ENCODE results near the gene CASP6. TPM values are rescaled to one million over a fixed set of nuclear protein-coding genes. Genes with fewer than 3 reads are reported as not detected.
A peak's percentile ranks its signal among the peaks of the same experiment; 100 is the strongest.

The CASP6 gene
- total RNA-seq, 1 experiment from 2014 or later, result 30.5 TPM

DNA sequence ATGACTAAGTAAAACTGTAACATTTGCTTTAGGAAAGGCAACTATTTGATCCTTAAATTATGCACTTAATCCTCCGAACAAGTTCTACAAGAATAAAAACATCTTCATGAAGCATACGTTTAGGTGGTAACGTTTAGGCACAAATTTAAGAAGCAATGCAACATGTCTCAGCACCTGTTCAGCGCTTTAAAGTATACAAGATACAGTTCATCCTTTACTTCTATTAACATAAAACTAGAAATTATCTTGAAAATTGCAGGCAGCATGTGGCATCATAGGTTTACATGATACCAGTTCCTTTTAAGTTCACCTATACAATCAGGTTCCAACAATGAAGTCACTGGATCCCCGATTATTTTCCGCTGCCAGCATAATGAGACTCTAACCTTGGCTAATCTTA, 25.1 kb upstream of the CASP6 start:
- peaks cover 11% of the 10 kb centered on the region for H3K4me1 ChIP-seq (ENCODE audit: insufficient read depth, low read length, poor library complexity, severe bottlenecking)
- H3K9me3 ChIP-seq (ENCODE audit: low read depth, low read length, poor library complexity, severe bottlenecking), result no peaks in the 10 kb centered on the region
- ChIA-PET CTCF (no interaction called here), POLR2A (ENCODE audit: low non-redundant PET) (no interaction called here)
- intact Hi-C loops (cut with micrococcal nuclease; ENCODE audit: unreplicated experiment), result no loop called here
- H3K4me3 ChIP-seq (ENCODE audit: low read depth, low read length, poor library complexity, severe bottlenecking), result peak overlapping the region; percentile 86
- BruUV-seq (replicated peaks), result no TSS peak
- no peak for DNase-seq (ENCODE audit: low spot score)
- TF ChIP-seq, protein P1, sequence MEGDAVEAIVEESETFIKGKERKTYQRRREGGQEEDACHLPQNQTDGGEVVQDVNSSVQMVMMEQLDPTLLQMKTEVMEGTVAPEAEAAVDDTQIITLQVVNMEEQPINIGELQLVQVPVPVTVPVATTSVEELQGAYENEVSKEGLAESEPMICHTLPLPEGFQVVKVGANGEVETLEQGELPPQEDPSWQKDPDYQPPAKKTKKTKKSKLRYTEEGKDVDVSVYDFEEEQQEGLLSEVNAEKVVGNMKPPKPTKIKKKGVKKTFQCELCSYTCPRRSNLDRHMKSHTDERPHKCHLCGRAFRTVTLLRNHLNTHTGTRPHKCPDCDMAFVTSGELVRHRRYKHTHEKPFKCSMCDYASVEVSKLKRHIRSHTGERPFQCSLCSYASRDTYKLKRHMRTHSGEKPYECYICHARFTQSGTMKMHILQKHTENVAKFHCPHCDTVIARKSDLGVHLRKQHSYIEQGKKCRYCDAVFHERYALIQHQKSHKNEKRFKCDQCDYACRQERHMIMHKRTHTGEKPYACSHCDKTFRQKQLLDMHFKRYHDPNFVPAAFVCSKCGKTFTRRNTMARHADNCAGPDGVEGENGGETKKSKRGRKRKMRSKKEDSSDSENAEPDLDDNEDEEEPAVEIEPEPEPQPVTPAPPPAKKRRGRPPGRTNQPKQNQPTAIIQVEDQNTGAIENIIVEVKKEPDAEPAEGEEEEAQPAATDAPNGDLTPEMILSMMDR (conservative IDR thresholded peaks at IDR 0.05; ENCODE audit: low read depth, low read length), result no peak
- TF ChIP-seq EZH2 (IDR thresholded peaks at IDR 0.05; ENCODE audit: borderline replicate concordance, low read depth, low read length, poor library complexity, severe bottlenecking), result no peak
- no peak overlapping the region for H3K27ac ChIP-seq (ENCODE audit: low read depth, low read length, poor library complexity, severe bottlenecking)
- H3K36me3 ChIP-seq (ENCODE audit: insufficient read depth, low read length, poor library complexity, severe bottlenecking), result no peaks in the 10 kb centered on the region
- no peaks in the 10 kb centered on the region for H3K27me3 ChIP-seq (replicated peaks; ENCODE audit: insufficient read depth, low read depth, low read length, poor library complexity)

DNA sequence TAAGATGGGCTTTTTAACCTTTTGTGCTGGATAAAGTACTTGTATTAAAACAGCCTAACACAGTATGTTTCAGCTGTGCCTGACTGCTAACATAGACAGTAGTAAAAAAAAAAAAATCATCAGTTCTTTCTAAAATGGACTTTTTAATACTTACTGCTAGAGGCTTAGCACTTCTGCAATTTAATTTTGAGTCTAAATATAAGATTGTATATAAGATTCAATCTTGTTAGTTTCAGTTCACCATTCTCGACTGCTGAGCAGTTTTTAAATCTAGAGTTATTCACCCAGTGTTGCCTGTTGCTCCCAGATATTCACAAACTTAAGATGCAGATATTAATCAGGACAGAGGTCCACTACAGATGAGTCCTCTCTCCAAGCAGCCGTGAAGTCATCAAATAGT, 19.9 kb upstream of the CASP6 start:
- Histone ChIP-seq H3K27ac (ENCODE audit: low read depth, low read length, poor library complexity, severe bottlenecking) (no peak overlapping the region), H3K36me3 (ENCODE audit: insufficient read depth, low read length, poor library complexity, severe bottlenecking) (no peaks in the 10 kb centered on the region), H3K4me1 (ENCODE audit: insufficient read depth, low read length, poor library complexity, severe bottlenecking) (peaks cover 2% of the 10 kb centered on the region), H3K27me3 (replicated peaks; ENCODE audit: insufficient read depth, low read depth, low read length, poor library complexity) (no peaks in the 10 kb centered on the region), H3K4me3 (ENCODE audit: low read depth, low read length, poor library complexity, severe bottlenecking) (no peak overlapping the region), H3K9me3 (ENCODE audit: low read depth, low read length, poor library complexity, severe bottlenecking) (no peaks in the 10 kb centered on the region)
- TF ChIP-seq, protein P1 (conservative IDR thresholded peaks at IDR 0.05; ENCODE audit: low read depth, low read length), result no peak
- TF ChIP-seq EZH2 (IDR thresholded peaks at IDR 0.05; ENCODE audit: borderline replicate concordance, low read depth, low read length, poor library complexity, severe bottlenecking), result no peak
- BruUV-seq (replicated peaks), result no TSS peak
- no peak for DNase-seq (ENCODE audit: low spot score)
- ChIA-PET CTCF (no interaction called here), POLR2A (ENCODE audit: low non-redundant PET) (no interaction called here)
- intact Hi-C loops (cut with micrococcal nuclease; ENCODE audit: unreplicated experiment), result no loop called here

DNA sequence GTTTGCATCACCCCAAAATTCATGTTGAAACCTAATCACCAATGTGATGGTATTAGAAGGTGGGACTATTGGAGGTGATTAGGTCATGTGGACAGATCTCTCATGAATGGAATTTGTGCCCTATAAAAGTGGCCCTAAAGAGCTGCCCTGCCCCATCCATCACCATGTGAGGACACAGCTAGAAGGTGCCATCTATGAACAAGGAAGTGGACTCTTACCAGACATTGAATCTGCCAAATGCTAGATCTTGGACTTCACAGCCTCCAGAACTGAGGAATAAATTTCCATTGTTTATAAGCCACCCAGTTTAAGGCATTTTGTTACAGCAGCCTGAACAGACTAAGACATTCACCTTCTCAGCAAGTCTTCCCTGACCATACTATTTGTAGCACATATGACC, 19.1 kb upstream of the CASP6 start:
- POLR2A ChIA-PET (ENCODE audit: low non-redundant PET), result no interaction called here
- intact Hi-C loops (cut with micrococcal nuclease; ENCODE audit: unreplicated experiment), result no loop called here
- Histone ChIP-seq H3K36me3 (ENCODE audit: insufficient read depth, low read length, poor library complexity, severe bottlenecking) (no peaks in the 10 kb centered on the region), H3K27ac (ENCODE audit: low read depth, low read length, poor library complexity, severe bottlenecking) (no peak overlapping the region), H3K27me3 (replicated peaks; ENCODE audit: insufficient read depth, low read depth, low read length, poor library complexity) (no peaks in the 10 kb centered on the region), H3K9me3 (ENCODE audit: low read depth, low read length, poor library complexity, severe bottlenecking) (no peaks in the 10 kb centered on the region), H3K4me3 (ENCODE audit: low read depth, low read length, poor library complexity, severe bottlenecking) (no peak overlapping the region), H3K4me1 (ENCODE audit: insufficient read depth, low read length, poor library complexity, severe bottlenecking) (no peaks in the 10 kb centered on the region)
- TF ChIP-seq EZH2 (IDR thresholded peaks at IDR 0.05; ENCODE audit: borderline replicate concordance, low read depth, low read length, poor library complexity, severe bottlenecking), result no peak
- TF ChIP-seq, protein P1 (conservative IDR thresholded peaks at IDR 0.05; ENCODE audit: low read depth, low read length), result no peak
- BruUV-seq (replicated peaks), result no TSS peak
- CTCF ChIA-PET, result no interaction called here
- DNase-seq (ENCODE audit: low spot score), result no peak

Measured in A673 (cell line).